Right kidney (tissue), 1 donor: ENCODE measurements around the gene ZNF511.

ENCODE experiments used
- DNase-seq: peaks from one replicate; pipeline ENCODE4 v3.0.0-alpha.2; 2016

The ZNF511 gene

GRCh38 chr10:133273534-133274143 is 35.1 kb upstream of the ZNF511 start:
- no peak for DNase-seq

- DNase-seq: no peak
Observed at GRCh38 chr10:133274751-133275683, 33.7 kb upstream of the ZNF511 start.

GRCh38 chr10:133275684-133276092 is 33.0 kb upstream of the ZNF511 start:
- DNase-seq: no peak

GRCh38 chr10:133276100-133276434 is 32.6 kb upstream of the ZNF511 start:
- DNase-seq: peak; percentile 27

GRCh38 chr10:133276435-133277201 is 32.1 kb upstream of the ZNF511 start, which contains the start of gene ADAM8:
ADAM8 (minus strand) TSS chr10:133276868; CDS start chr10:133276817, 51 bp downstream.
- DNase-seq: peak; percentile 63

GRCh38 chr10:133277277-133277992 is 31.3 kb upstream of the ZNF511 start:
- no peak for DNase-seq

GRCh38 chr10:133277993-133278576 is 30.6 kb upstream of the ZNF511 start:
- no peak for DNase-seq

- peak; percentile 38 for DNase-seq
Observed at GRCh38 chr10:133278577-133279265, 30.0 kb upstream of the ZNF511 start.

GRCh38 chr10:133279326-133280226 is 29.1 kb upstream of the ZNF511 start:
- DNase-seq: no peak

GRCh38 chr10:133280391-133281059 is 28.2 kb upstream of the ZNF511 start:
- DNase-seq: no peak

GRCh38 chr10:133281084-133281483 is 27.6 kb upstream of the ZNF511 start:
- no peak for DNase-seq

- no peak for DNase-seq
Observed at GRCh38 chr10:133281628-133282372, 26.9 kb upstream of the ZNF511 start.

GRCh38 chr10:133282846-133283390 is 25.8 kb upstream of the ZNF511 start:
- DNase-seq: no peak

GRCh38 chr10:133283931-133284330 is 24.8 kb upstream of the ZNF511 start:
- no peak for DNase-seq

- no peak for DNase-seq
Observed at GRCh38 chr10:133285217-133285616, 23.5 kb upstream of the ZNF511 start.

- no peak for DNase-seq
Observed at GRCh38 chr10:133286366-133286765, 22.3 kb upstream of the ZNF511 start.

- DNase-seq: no peak
Observed at GRCh38 chr10:133287832-133288500, 20.7 kb upstream of the ZNF511 start.

GRCh38 chr10:133289761-133290160 is 19.0 kb upstream of the ZNF511 start:
- no peak for DNase-seq
